ENCODE results near the gene CCNQ. TPM values are rescaled to one million over a fixed set of nuclear protein-coding genes. Genes with fewer than 3 reads are reported as not detected.

Gene CCNQ
- total RNA-seq, 2 donors from 2014 or later, result 33.8 to 55.9 TPM

Other genes starting within 250 kb of the CCNQ start
- 1 to 10 TPM in 1 of 2 donors, not detected in 1; 6.9 TPM for gene PNMA6E, start 197.8 kb downstream of the CCNQ start, total RNA-seq
- gene ZFP92, start 187.7 kb downstream of the CCNQ start, total RNA-seq, result 1 to 10 TPM in 1 of 2 donors, under 1 TPM in 1; 0.23 to 3.4 TPM
- 1 to 10 TPM; 5.8 to 6.3 TPM for gene TREX2, start 153.1 kb downstream of the CCNQ start, total RNA-seq
- 10 to 100 TPM; 18.1 to 35.7 TPM for gene HAUS7, start 128.6 kb downstream of the CCNQ start, total RNA-seq
- 100 to 1,000 TPM in 1 of 2 donors, 10 to 100 TPM in 1; 16.9 to 174 TPM for gene BGN, start 104.2 kb downstream of the CCNQ start, total RNA-seq
- gene ATP2B3, start 81.5 kb downstream of the CCNQ start, total RNA-seq, result under 1 TPM in 1 of 2 donors, not detected in 1; 0.85 TPM
- gene DUSP9, start 48.1 kb upstream of the CCNQ start, total RNA-seq, result 1 to 10 TPM in 1 of 2 donors, not detected in 1; 3.5 TPM
- 10 to 100 TPM in 1 of 2 donors, 1 to 10 TPM in 1; 8.5 to 50.6 TPM for gene PNCK, start 74.7 kb upstream of the CCNQ start, total RNA-seq
- 10 to 100 TPM; 25.4 to 95.4 TPM for gene SLC6A8, start 88.8 kb upstream of the CCNQ start, total RNA-seq
- 100 to 1,000 TPM; 144 to 244 TPM for gene BCAP31, start 125.2 kb upstream of the CCNQ start, total RNA-seq
- 10 to 100 TPM in 1 of 2 donors, 1 to 10 TPM in 1; 9.7 to 97.8 TPM for gene ABCD1, start 125.7 kb upstream of the CCNQ start, total RNA-seq
- 10 to 100 TPM; 20.9 to 52.7 TPM for gene PLXNB3, start 165.1 kb upstream of the CCNQ start, total RNA-seq
- 1 to 10 TPM; 1.4 to 2.7 TPM for gene SRPK3, start 181.9 kb upstream of the CCNQ start, total RNA-seq
- 100 to 1,000 TPM; 106 to 122 TPM for gene IDH3G, start 195.2 kb upstream of the CCNQ start, total RNA-seq
- gene SSR4, start 195.5 kb upstream of the CCNQ start, total RNA-seq, result 100 to 1,000 TPM; 288 to 623 TPM
- 10 to 100 TPM in 1 of 2 donors, 1 to 10 TPM in 1; 7.2 to 16.8 TPM for gene PDZD4, start 231.4 kb upstream of the CCNQ start, total RNA-seq